Colonic mucosa (tissue), 4 donors: ENCODE measurements around the gene C1QTNF9. TPM values are rescaled to one million over a fixed set of nuclear protein-coding genes. Genes with fewer than 3 reads are reported as not detected.

Experiments used
- DNase-seq: peaks from one replicate; pipeline ENCODE4 v3.0.0-alpha.2; 2020
- H3K27ac ChIP-seq: fragments of 200-600 bp; one replicate; pipeline ENCODE4 v1.8.0; 2021
- H3K27me3 ChIP-seq: fragments of 200-600 bp; one replicate; pipeline ENCODE4 v1.8.0; 2021
- H3K36me3 ChIP-seq: fragments of 200-600 bp; one replicate; pipeline ENCODE4 v1.8.0; 2021
- H3K4me1 ChIP-seq: fragments of 200-600 bp; one replicate; pipeline ENCODE4 v1.8.0; 2021; ENCODE audit warnings: mild to moderate bottlenecking
- H3K4me3 ChIP-seq: fragments of 200-600 bp; one replicate; pipeline ENCODE4 v1.8.0; 2021
- H3K9ac ChIP-seq, 2 donors: one replicate each; pipeline ENCODE4 v1.7.0; 2013; ENCODE audit warnings: control low read depth in 2 of 2, low read depth in 2 of 2, low read length in 2 of 2
- H3K9me3 ChIP-seq: fragments of 200-600 bp; one replicate; pipeline ENCODE4 v1.8.0; 2021
- intact Hi-C: fragments of 100-400 bp; cut with DNase I; formaldehyde crosslinking; loops from one replicate; pipeline ENCODE4 v1.14.1; 2022
- total RNA-seq, 2 donors: library from RNA; stranded (reverse); fragmentation: NEBNext Ultra II Directional in 1 of 2; extraction: Animal tissue kit (Norgen Biotek cat#: 25700) in 1 of 2; gene quantifications; one replicate each; pipeline ENCODE4 v1.2.1, GENCODE V29; 2021
- TF ChIP-seq, protein P1 (sequence below): fragments of 200-600 bp; IDR thresholded peaks from one replicate; pipeline ENCODE4 v1.8.0; 2022; ENCODE audit warnings: antibody characterized with exemption, mild to moderate bottlenecking
- donor health status: healthy.
- donor health status: DM: no; HTN: no; CAD: no.
- donor health status: DM: no; HTN: no; CAD: no.

Gene C1QTNF9
- total RNA-seq, 2 donors from 2014 or later = 0.19 TPM; not detected in 1

DNA sequence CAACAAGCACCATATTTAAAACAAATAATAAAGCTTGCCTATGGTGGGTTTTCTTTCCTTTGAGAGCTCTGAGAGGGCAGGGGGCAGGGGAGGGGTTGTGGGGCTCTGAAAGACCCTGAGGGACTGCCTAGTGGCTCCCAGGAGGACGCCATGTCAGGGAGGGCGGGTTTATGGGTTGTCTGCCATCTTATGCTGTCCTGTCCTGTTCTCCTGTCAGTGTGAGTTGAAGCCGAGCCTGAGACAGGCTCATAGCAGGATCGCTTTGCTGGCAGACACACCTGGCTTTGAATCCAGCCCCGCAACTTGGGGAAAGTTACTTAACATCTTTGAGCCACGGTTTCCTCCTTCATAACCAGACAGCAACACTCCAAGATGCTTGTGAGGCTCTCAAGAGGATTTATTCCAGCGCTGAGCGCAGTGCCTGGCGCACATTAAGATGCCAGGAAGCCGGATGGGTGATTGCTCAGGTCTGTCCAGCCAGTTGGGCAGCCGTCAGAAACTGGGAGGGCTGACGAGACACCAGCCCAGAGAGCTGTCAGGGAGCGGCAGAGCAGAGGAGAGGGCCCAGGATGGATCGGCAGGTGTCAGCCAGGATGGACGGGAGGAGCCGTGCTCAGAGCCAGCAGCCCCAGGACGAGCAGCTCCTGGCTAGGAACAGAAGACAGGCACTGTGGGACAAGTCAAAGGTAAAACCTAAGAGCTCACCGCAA is 36.8 kb upstream of the C1QTNF9 start:
- intact Hi-C loops = no loop called here
- H3K9ac ChIP-seq = peak overlapping the region; percentile 66 to 70
- peak overlapping the region; percentile 28 for H3K4me3 ChIP-seq
- H3K9me3 ChIP-seq = no peaks in the 10 kb centered on the region
- H3K4me1 ChIP-seq = peaks cover 18% of the 10 kb centered on the region
- no peaks in the 10 kb centered on the region for H3K27me3 ChIP-seq
- peak overlapping the region; percentile 95 for H3K27ac ChIP-seq
- peak; percentile 42 for DNase-seq
- TF ChIP-seq, protein P1, sequence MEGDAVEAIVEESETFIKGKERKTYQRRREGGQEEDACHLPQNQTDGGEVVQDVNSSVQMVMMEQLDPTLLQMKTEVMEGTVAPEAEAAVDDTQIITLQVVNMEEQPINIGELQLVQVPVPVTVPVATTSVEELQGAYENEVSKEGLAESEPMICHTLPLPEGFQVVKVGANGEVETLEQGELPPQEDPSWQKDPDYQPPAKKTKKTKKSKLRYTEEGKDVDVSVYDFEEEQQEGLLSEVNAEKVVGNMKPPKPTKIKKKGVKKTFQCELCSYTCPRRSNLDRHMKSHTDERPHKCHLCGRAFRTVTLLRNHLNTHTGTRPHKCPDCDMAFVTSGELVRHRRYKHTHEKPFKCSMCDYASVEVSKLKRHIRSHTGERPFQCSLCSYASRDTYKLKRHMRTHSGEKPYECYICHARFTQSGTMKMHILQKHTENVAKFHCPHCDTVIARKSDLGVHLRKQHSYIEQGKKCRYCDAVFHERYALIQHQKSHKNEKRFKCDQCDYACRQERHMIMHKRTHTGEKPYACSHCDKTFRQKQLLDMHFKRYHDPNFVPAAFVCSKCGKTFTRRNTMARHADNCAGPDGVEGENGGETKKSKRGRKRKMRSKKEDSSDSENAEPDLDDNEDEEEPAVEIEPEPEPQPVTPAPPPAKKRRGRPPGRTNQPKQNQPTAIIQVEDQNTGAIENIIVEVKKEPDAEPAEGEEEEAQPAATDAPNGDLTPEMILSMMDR = no peak
- H3K36me3 ChIP-seq = no peaks in the 10 kb centered on the region

DNA sequence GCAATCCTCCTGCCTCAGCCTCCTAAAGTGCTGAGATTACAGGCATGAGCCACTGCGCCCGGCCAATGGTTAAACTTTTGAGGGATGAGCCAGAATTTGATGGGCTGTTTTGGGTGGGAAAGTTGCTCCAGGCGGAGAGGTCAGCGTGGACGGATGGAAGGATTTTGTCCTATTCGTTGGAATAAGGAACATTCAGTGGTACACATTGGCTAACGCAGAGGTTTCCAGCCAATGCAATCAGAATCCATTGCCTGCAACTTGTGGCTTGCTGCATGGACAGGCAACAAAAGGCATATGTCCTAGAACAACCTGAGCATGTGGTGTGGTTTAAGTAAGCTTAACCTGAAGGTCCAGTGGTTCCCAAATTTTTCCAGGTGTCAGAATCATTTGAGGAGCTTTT is 35.5 kb upstream of the C1QTNF9 start:
- Histone ChIP-seq H3K27ac (no peak overlapping the region), H3K9ac (no peak overlapping the region), H3K4me3 (no peak overlapping the region), H3K27me3 (no peaks in the 10 kb centered on the region), H3K36me3 (no peaks in the 10 kb centered on the region), H3K9me3 (no peaks in the 10 kb centered on the region), H3K4me1 (peaks cover 18% of the 10 kb centered on the region)
- no peak for DNase-seq
- TF ChIP-seq, protein P1 = no peak
- intact Hi-C loops = no loop called here

DNA sequence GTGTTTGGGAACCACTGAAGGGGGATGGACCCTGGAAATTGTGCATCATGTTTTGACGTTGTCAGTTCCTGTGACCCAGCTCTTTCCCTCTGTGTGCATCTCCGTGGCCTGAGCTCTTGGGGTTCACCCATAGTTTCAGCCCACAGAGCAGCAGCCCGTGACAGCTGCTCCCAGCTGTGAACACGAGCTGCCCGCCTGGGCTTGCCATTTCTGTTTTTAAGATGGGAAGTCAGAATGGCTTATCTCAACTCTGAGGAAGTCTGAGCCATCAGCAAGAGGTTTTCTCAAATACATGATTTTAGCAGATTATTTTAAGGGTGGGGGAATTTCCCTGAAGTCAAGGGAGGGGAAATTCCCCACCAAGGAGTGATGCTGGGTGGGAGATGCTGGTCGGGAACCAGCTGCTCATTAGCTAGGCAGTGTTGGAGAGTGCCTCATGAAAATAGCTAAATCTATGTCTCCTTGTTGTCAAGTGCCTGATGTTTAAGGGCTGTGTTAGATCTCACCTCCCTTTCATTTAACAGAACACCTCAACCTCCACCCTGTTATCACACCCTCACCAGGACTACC is 34.8 kb upstream of the C1QTNF9 start:
- H3K27ac ChIP-seq = peak overlapping the region; percentile 38
- H3K9me3 ChIP-seq = no peaks in the 10 kb centered on the region
- H3K36me3 ChIP-seq = no peaks in the 10 kb centered on the region
- no peak overlapping the region for H3K9ac ChIP-seq
- H3K4me1 ChIP-seq = peaks cover 18% of the 10 kb centered on the region
- H3K27me3 ChIP-seq = no peaks in the 10 kb centered on the region
- no peak for DNase-seq
- intact Hi-C loops = no loop called here
- TF ChIP-seq, protein P1 = no peak
- H3K4me3 ChIP-seq = no peak overlapping the region

DNA sequence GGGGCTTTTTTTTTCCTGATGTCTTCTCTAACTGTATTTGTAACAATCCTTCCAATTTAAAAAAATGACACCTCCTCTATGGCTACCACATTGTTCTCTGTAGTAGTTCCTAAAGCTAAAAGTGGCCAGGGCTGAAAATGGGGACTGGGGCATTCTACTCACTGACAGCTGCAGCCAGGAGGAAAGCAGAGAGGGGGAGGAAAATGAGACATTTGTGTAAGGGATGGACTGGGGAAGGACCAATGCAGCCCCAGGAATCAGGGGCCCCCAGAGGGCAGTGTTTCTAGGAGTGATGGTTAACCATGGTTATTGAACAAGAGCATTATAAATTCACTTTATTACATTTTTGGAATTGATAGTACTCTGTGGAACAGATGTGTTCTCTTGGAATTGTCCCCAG is 34.3 kb upstream of the C1QTNF9 start:
- TF ChIP-seq, protein P1 = no peak
- no peaks in the 10 kb centered on the region for H3K36me3 ChIP-seq
- no peak overlapping the region for H3K4me3 ChIP-seq
- H3K9ac ChIP-seq = no peak overlapping the region
- no peaks in the 10 kb centered on the region for H3K27me3 ChIP-seq
- DNase-seq = no peak
- peak overlapping the region; percentile 38 for H3K27ac ChIP-seq
- intact Hi-C loops = no loop called here
- no peaks in the 10 kb centered on the region for H3K9me3 ChIP-seq
- H3K4me1 ChIP-seq = peaks cover 17% of the 10 kb centered on the region

DNA sequence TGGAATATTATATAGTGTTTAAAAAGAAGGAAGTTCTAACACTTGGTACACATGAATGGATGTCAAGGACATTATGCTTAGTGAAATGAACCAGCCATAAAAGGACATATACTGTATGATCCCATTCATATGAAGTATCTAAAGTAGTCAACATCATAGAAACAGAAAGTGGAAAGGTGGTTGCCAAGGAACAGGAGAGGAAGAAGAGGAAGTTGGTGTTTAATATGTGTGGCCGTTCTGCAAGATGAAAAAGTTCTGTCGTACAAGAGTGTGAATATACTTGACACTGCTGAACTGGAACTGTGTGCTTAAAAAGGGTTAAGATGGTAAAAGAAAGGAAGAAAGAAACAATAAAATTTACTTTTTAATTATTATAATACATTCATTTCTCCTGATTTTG is 33.1 kb upstream of the C1QTNF9 start:
- Histone ChIP-seq H3K4me1 (peaks cover 10% of the 10 kb centered on the region), H3K27ac (no peak overlapping the region), H3K27me3 (no peaks in the 10 kb centered on the region), H3K36me3 (no peaks in the 10 kb centered on the region), H3K9ac (no peak overlapping the region), H3K4me3 (no peak overlapping the region), H3K9me3 (no peaks in the 10 kb centered on the region)
- intact Hi-C loops = no loop called here
- TF ChIP-seq, protein P1 = no peak
- no peak for DNase-seq
